WTC11 (cell line): ENCODE measurements around the gene TMEM174.

Source experiments
- CREM ChIP-seq: sonication (generic); formaldehyde crosslinking; IDR thresholded peaks from 2 replicates; pipeline ENCODE4 v1.8.1; 2022; ENCODE audit warnings: mild to moderate bottlenecking, missing genetic modification reagents, moderate library complexity
- CTCF ChIP-seq: fragments of 200-600 bp; IDR thresholded peaks from 2 replicates; pipeline ENCODE4 v1.8.0; 2022; ENCODE audit warnings: antibody characterized with exemption
- ETV6 ChIP-seq: sonication (generic); formaldehyde crosslinking; IDR thresholded peaks from 2 replicates; pipeline ENCODE4 v1.8.1; 2022; ENCODE audit warnings: mild to moderate bottlenecking, missing genetic modification reagents
- IRF2 ChIP-seq: sonication (generic); formaldehyde crosslinking; IDR thresholded peaks from 2 replicates; pipeline ENCODE4 v1.8.0; 2022; ENCODE audit warnings: low read depth, missing genetic modification reagents, borderline replicate concordance
- JAZF1 ChIP-seq: fragments of 250-450 bp; sonication (Bioruptor Pico); IDR thresholded peaks from 2 replicates; pipeline ENCODE4 v1.9.0; 2021; ENCODE audit warnings: moderate library complexity, mild to moderate bottlenecking, inconsistent platforms
- NR2C2 ChIP-seq: sonication (generic); formaldehyde crosslinking; IDR thresholded peaks from 2 replicates; pipeline ENCODE4 v1.8.0; 2022; ENCODE audit warnings: mild to moderate bottlenecking, missing genetic modification reagents
- PREB ChIP-seq: sonication (generic); formaldehyde crosslinking; IDR thresholded peaks from 2 replicates; pipeline ENCODE4 v1.8.1; 2022; ENCODE audit warnings: mild to moderate bottlenecking, missing genetic modification reagents, moderate library complexity, borderline replicate concordance
- ZNF416 ChIP-seq: fragments of 250-450 bp; sonication (Bioruptor Pico); IDR thresholded peaks from 2 replicates; pipeline ENCODE4 v1.9.0; 2021; ENCODE audit warnings: mild to moderate bottlenecking, inconsistent platforms
- TF ChIP-seq, protein P1 (sequence below): sonication (generic); formaldehyde crosslinking; IDR thresholded peaks from 2 replicates; pipeline ENCODE4 v1.8.1; 2023; ENCODE audit warnings: mild to moderate bottlenecking, moderate library complexity, missing genetic modification reagents
- TF ChIP-seq, protein P2 (sequence below): sonication (generic); formaldehyde crosslinking; conservative IDR thresholded peaks from 2 replicates; pipeline ENCODE4 v1.8.1; 2023; ENCODE audit warnings: mild to moderate bottlenecking, low read depth, missing genetic modification reagents, moderate library complexity

DNA sequence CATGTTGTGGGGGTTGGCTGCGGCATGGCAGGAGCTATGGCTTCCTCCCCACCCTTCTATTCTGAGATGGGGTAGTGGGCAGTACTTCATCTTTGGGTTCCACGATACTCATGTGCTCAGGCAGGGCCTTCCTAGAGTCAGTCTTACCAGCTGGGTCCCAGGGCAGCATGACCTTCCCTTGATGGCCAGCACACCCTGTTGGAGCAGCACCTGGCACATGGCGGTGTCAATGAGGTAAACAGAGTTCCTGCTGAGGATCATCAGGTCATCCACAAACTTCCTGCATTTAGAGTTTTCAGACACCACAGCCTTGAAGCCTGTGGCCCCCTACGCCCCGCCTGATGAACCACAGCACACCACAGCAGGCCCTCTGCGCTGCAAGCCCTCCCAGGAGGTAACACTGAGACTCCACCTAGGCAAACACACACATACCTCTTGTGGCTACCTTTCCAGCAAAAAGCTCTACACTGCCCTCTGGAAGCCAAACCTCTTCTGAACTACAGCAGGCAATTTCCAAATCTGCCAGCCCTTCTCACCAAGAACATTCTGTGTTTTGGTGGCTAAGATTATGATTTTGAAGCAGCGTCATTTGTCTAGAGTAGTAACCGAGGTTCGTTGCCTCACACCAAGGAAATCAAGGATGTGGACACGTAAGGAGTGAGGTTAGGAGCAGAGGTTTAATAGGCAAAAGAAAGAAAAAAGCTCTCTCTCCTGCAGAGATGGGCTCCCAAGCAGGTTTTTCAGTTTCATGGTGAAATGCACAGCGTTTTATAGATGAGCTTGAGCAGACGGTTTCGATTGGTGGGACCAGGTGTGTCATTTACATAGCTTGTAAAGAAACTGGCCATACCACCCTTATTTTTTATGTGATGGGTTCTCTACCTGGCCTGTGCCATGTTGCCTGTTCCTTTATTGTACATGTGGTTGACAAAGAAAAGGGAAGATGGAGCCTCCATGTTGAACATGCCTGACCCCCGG is 20.3 kb upstream of the TMEM174 start:
- TF ChIP-seq ZNF416 (CRISPR knock-in tag) (no peak), CTCF (no peak), IRF2 (CRISPR knock-in tag) (no peak), CREM (no peak), NR2C2 (CRISPR knock-in tag) (no peak), PREB (no peak), JAZF1 (CRISPR knock-in tag) (no peak), ETV6 (CRISPR knock-in tag) (no peak)
- TF ChIP-seq, protein P1, sequence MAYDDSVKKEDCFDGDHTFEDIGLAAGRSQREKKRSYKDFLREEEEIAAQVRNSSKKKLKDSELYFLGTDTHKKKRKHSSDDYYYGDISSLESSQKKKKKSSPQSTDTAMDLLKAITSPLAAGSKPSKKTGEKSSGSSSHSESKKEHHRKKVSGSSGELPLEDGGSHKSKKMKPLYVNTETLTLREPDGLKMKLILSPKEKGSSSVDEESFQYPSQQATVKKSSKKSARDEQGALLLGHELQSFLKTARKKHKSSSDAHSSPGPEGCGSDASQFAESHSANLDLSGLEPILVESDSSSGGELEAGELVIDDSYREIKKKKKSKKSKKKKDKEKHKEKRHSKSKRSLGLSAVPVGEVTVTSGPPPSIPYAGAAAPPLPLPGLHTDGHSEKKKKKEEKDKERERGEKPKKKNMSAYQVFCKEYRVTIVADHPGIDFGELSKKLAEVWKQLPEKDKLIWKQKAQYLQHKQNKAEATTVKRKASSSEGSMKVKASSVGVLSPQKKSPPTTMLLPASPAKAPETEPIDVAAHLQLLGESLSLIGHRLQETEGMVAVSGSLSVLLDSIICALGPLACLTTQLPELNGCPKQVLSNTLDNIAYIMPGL = no peak
- TF ChIP-seq, protein P2, sequence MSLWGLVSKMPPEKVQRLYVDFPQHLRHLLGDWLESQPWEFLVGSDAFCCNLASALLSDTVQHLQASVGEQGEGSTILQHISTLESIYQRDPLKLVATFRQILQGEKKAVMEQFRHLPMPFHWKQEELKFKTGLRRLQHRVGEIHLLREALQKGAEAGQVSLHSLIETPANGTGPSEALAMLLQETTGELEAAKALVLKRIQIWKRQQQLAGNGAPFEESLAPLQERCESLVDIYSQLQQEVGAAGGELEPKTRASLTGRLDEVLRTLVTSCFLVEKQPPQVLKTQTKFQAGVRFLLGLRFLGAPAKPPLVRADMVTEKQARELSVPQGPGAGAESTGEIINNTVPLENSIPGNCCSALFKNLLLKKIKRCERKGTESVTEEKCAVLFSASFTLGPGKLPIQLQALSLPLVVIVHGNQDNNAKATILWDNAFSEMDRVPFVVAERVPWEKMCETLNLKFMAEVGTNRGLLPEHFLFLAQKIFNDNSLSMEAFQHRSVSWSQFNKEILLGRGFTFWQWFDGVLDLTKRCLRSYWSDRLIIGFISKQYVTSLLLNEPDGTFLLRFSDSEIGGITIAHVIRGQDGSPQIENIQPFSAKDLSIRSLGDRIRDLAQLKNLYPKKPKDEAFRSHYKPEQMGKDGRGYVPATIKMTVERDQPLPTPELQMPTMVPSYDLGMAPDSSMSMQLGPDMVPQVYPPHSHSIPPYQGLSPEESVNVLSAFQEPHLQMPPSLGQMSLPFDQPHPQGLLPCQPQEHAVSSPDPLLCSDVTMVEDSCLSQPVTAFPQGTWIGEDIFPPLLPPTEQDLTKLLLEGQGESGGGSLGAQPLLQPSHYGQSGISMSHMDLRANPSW (CRISPR knock-in tag) = no peak
